DND-41 (cell line): Measurements from ENCODE around the gene MACF1.

Experiments used
- ATAC-seq: fragments of 200-7000 bp; cut with Tn5 transposase; 3 replicates; pipeline ENCODE4 v1.9.1; 2021; ENCODE audit warnings: low read depth; ENCODE audit not compliant: insufficient read depth
- DNase-seq: peaks from one replicate; pipeline ENCODE4 v3.0.0-alpha.2; 2020
- H2AFZ ChIP-seq: 2 replicates; pipeline ENCODE4 v1.6.0; 2012; ENCODE audit warnings: low read depth, low read length
- H3K27ac ChIP-seq: 2 replicates; pipeline ENCODE4 v1.5.1; 2012; ENCODE audit warnings: low read length, inconsistent platforms
- H3K27me3 ChIP-seq: fragments of 200-600 bp; sonication (generic); 2 replicates; pipeline ENCODE4 v1.6.0; 2012; ENCODE audit warnings: low read length, mild to moderate bottlenecking, inconsistent platforms; ENCODE audit not compliant: insufficient read depth, poor library complexity
- H3K36me3 ChIP-seq: 2 replicates; pipeline ENCODE4 v1.5.1; 2012; ENCODE audit warnings: low read length, inconsistent platforms; ENCODE audit not compliant: insufficient read depth
- H3K4me1 ChIP-seq: 2 replicates; pipeline ENCODE4 v1.5.1; 2012; ENCODE audit warnings: mild to moderate bottlenecking, low read length; ENCODE audit not compliant: insufficient read depth
- H3K4me2 ChIP-seq: 2 replicates; pipeline ENCODE4 v1.6.0; 2012; ENCODE audit warnings: mild to moderate bottlenecking, moderate library complexity, low read length, inconsistent platforms; ENCODE audit not compliant: insufficient read depth
- H3K4me3 ChIP-seq, 2 experiments: fragments of 200-600 bp in 1 of 2; shearing (Covaris generic) in 1 of 2; 2 replicates each; pipeline ENCODE4 v1.5.1; 2012 to 2016; ENCODE audit warnings: inconsistent platforms in 2 of 2, low read length in 2 of 2, mild to moderate bottlenecking in 2 of 2, low read depth in 1 of 2, moderate library complexity in 1 of 2
- H3K79me2 ChIP-seq: 2 replicates; pipeline ENCODE4 v1.6.0; 2012; ENCODE audit warnings: low read length, inconsistent platforms; ENCODE audit not compliant: insufficient read depth
- H3K9ac ChIP-seq: 2 replicates; pipeline ENCODE4 v1.6.0; 2012; ENCODE audit warnings: low read depth, mild to moderate bottlenecking, inconsistent platforms, low read length, moderate library complexity
- H3K9me3 ChIP-seq: 2 replicates; pipeline ENCODE4 v1.5.1; 2012; ENCODE audit warnings: low read length, moderate library complexity, mild to moderate bottlenecking, inconsistent platforms; ENCODE audit not compliant: insufficient read depth, severe bottlenecking
- H4K20me1 ChIP-seq: 2 replicates; pipeline ENCODE4 v1.6.0; 2012; ENCODE audit warnings: low read length; ENCODE audit not compliant: insufficient read depth
- CTCF ChIP-seq: IDR thresholded peaks from 2 replicates; pipeline ENCODE4 v1.5.1; 2012; ENCODE audit warnings: borderline replicate concordance, low read length, moderate library complexity, mild to moderate bottlenecking; ENCODE audit not compliant: poor library complexity, severe bottlenecking; ENCODE audit errors: extremely low read depth
- EZH2 ChIP-seq: IDR thresholded peaks from 3 replicates; pipeline ENCODE4 v1.6.1; 2012; ENCODE audit warnings: borderline replicate concordance, low read depth, mild to moderate bottlenecking, moderate library complexity, low read length, inconsistent platforms; ENCODE audit not compliant: severe bottlenecking

The MACF1 gene

GRCh38 chr1:39283858-39284257 is 79.4 kb downstream of the MACF1 start:
- Histone ChIP-seq H3K79me2 (peaks cover 3% of the 10 kb centered on the region), H3K27me3 (no peaks in the 10 kb centered on the region), H2AFZ (no peak overlapping the region), H4K20me1 (0 out of 2 replicates have a peak, but pooled peaks cover 3% of the 10 kb centered on the region), H3K27ac (no peak overlapping the region), H3K9me3 (no peaks in the 10 kb centered on the region), H3K4me1 (no peaks in the 10 kb centered on the region), H3K9ac (no peak overlapping the region), H3K4me2 (no peak overlapping the region), H3K4me3 (no peak overlapping the region), H3K36me3 (peaks cover 59% of the 10 kb centered on the region)
- DNase-seq (no peak), ATAC-seq (no peak)
- TF ChIP-seq CTCF (no peak), EZH2 (no peak)

GRCh38 chr1:39287541-39287940 is 83.0 kb downstream of the MACF1 start:
- TF ChIP-seq EZH2: no peak
- TF ChIP-seq CTCF: no peak
- Histone ChIP-seq H3K79me2 (no peaks in the 10 kb centered on the region), H3K27me3 (no peaks in the 10 kb centered on the region), H3K4me2 (no peak overlapping the region), H3K4me3 (no peak overlapping the region), H3K27ac (no peak overlapping the region), H2AFZ (no peak overlapping the region), H3K36me3 (peaks cover 76% of the 10 kb centered on the region), H4K20me1 (no peaks in the 10 kb centered on the region), H3K4me1 (no peaks in the 10 kb centered on the region), H3K9ac (no peak overlapping the region), H3K9me3 (no peaks in the 10 kb centered on the region)
- DNase-seq (no peak), ATAC-seq (no peak)

GRCh38 chr1:39288735-39289465 is 84.4 kb downstream of the MACF1 start:
- no peaks in the 10 kb centered on the region for H3K9me3 ChIP-seq
- H3K4me1 ChIP-seq: no peaks in the 10 kb centered on the region
- no peak overlapping the region for H3K27ac ChIP-seq
- no peak for ATAC-seq
- H3K4me3 ChIP-seq: no peak overlapping the region
- TF ChIP-seq EZH2: no peak
- TF ChIP-seq CTCF: no peak
- no peak overlapping the region for H3K9ac ChIP-seq
- no peaks in the 10 kb centered on the region for H3K27me3 ChIP-seq
- DNase-seq: no peak
- H3K4me2 ChIP-seq: no peak overlapping the region
- no peaks in the 10 kb centered on the region for H3K79me2 ChIP-seq
- no peaks in the 10 kb centered on the region for H4K20me1 ChIP-seq
- peaks cover 79% of the 10 kb centered on the region for H3K36me3 ChIP-seq
- H2AFZ ChIP-seq: no peak overlapping the region

GRCh38 chr1:39292401-39292800 is 87.9 kb downstream of the MACF1 start:
- Histone ChIP-seq H3K9ac (no peak overlapping the region), H3K27me3 (no peaks in the 10 kb centered on the region)
- no peak for ATAC-seq

More at GRCh38 chr1:39292401-39292800, 87.9 kb downstream of the MACF1 start:
- Histone ChIP-seq H3K9me3 (no peaks in the 10 kb centered on the region), H3K4me3 (no peak overlapping the region), H3K4me1 (no peaks in the 10 kb centered on the region), H4K20me1 (no peaks in the 10 kb centered on the region), H3K27ac (no peak overlapping the region), H2AFZ (no peak overlapping the region), H3K36me3 (peaks cover 74% of the 10 kb centered on the region), H3K79me2 (no peaks in the 10 kb centered on the region), H3K4me2 (no peak overlapping the region)
- TF ChIP-seq CTCF (no peak), EZH2 (no peak)
- no peak for DNase-seq
